Measurements from ENCODE around the gene EEF1AKMT2. TPM values are rescaled to one million over a fixed set of nuclear protein-coding genes. Genes with fewer than 3 reads are reported as not detected.

Gene EEF1AKMT2
- total RNA-seq, 1 donor from 2014 or later = 19.1 TPM

DNA sequence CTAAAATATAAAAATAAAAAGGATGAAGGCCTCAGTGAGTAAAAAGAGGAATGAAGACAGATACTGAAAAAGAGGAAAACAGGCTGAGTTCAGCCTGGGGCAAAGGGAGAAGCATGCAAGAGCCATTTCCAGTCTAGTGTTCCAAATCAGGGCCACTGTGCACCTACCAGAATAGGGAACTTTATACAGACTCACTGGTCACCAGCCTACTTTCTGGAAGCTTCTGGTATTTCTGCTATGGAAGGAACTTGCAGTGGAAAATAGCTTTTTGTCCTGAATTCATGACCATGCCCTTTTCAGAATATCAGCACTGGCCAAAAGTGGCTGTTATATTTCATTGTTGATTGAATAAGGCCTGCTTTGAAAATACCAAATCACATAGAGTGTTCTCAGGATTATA, 38.8 kb upstream of the EEF1AKMT2 start:
- Mint-ChIP-seq H3K27me3 (ENCODE audit: low read depth, unreplicated experiment) (no peaks in the 10 kb centered on the region), H3K4me3 (ENCODE audit: unreplicated experiment) (no peak overlapping the region), H3K9me3 (ENCODE audit: unreplicated experiment) (no peaks in the 10 kb centered on the region), H3K4me1 (ENCODE audit: low read depth, unreplicated experiment) (peaks cover 5% of the 10 kb centered on the region), H3K36me3 (ENCODE audit: low read depth, unreplicated experiment) (peaks cover 21% of the 10 kb centered on the region), H3K27ac (ENCODE audit: unreplicated experiment) (no peak overlapping the region)
- H4K20me1 ChIP-seq (ENCODE audit: insufficient read depth, low read length) = no peaks in the 10 kb centered on the region
- H3K27me3 ChIP-seq (ENCODE audit: insufficient read depth, low read length) = no peaks in the 10 kb centered on the region
- H3K9me3 ChIP-seq (ENCODE audit: insufficient read depth, low read depth, low read length) = no peaks in the 10 kb centered on the region
- TF ChIP-seq EZH2 (IDR thresholded peaks at IDR 0.05; ENCODE audit: insufficient read depth, low read length) = no peak
- TF ChIP-seq, protein P1, sequence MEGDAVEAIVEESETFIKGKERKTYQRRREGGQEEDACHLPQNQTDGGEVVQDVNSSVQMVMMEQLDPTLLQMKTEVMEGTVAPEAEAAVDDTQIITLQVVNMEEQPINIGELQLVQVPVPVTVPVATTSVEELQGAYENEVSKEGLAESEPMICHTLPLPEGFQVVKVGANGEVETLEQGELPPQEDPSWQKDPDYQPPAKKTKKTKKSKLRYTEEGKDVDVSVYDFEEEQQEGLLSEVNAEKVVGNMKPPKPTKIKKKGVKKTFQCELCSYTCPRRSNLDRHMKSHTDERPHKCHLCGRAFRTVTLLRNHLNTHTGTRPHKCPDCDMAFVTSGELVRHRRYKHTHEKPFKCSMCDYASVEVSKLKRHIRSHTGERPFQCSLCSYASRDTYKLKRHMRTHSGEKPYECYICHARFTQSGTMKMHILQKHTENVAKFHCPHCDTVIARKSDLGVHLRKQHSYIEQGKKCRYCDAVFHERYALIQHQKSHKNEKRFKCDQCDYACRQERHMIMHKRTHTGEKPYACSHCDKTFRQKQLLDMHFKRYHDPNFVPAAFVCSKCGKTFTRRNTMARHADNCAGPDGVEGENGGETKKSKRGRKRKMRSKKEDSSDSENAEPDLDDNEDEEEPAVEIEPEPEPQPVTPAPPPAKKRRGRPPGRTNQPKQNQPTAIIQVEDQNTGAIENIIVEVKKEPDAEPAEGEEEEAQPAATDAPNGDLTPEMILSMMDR (IDR thresholded peaks at IDR 0.05; ENCODE audit: insufficient read depth, low read depth, low read length) = no peak
- H3K9ac ChIP-seq (ENCODE audit: low read length) = no peak overlapping the region
- no peak overlapping the region for H3K27ac ChIP-seq (ENCODE audit: low read depth, low read length)
- DNase-seq (ENCODE audit: low read depth) (no peak), FAIRE-seq (no peak)
- H3K4me1 ChIP-seq (ENCODE audit: insufficient read depth, low read length) = no peaks in the 10 kb centered on the region
- no peak overlapping the region for H3K4me2 ChIP-seq (ENCODE audit: low read length)
- peaks cover 43% of the 10 kb centered on the region for H3K36me3 ChIP-seq (ENCODE audit: insufficient read depth, low read length)
- H3K79me2 ChIP-seq (ENCODE audit: insufficient read depth, low read length) = no peaks in the 10 kb centered on the region
- no peak overlapping the region for H3K4me3 ChIP-seq (ENCODE audit: insufficient read depth, low read depth, low read length)
- no peak overlapping the region for H2AFZ ChIP-seq (ENCODE audit: low read depth, low read length)

DNA sequence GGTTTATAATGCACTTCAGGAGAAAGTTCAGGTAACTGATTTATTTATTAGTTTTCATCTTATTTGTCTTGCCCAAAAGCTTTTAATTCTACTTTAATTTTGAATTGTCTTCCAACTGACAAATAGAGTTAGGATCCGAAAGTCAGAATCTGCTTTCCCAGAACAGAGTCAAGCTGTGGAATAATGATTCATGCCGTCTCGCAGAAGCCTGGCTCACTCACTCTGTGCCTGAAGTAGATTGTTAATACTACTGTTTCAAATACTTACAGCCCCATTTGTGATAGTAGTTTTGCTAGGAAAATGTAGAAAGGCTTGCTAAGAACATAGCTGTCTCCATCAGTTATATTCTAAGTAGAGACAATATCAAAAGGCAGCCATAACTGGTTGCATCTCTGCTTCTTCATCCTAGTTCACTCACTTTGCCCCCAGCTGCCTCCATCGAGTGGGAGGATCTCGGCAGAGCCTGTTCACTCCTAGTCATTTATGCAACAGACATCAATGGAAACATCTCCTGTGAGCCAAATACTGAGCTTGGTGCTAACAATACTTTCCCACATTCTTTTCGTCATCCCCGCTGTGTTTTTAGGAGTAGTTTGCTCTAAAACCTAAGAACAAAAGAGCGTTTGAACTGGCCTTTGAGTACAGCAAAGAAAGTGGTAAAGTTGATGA, 37.9 kb upstream of the EEF1AKMT2 start:
- FAIRE-seq (no peak), DNase-seq (ENCODE audit: low read depth) (no peak)
- peaks cover 8% of the 10 kb centered on the region for H3K4me1 Mint-ChIP-seq (ENCODE audit: low read depth, unreplicated experiment)
- Histone ChIP-seq H2AFZ (ENCODE audit: low read depth, low read length) (no peak overlapping the region), H3K79me2 (ENCODE audit: insufficient read depth, low read length) (no peaks in the 10 kb centered on the region), H3K27ac (ENCODE audit: low read depth, low read length) (no peak overlapping the region), H3K9me3 (ENCODE audit: insufficient read depth, low read depth, low read length) (no peaks in the 10 kb centered on the region), H4K20me1 (ENCODE audit: insufficient read depth, low read length) (no peaks in the 10 kb centered on the region), H3K27me3 (ENCODE audit: insufficient read depth, low read length) (no peaks in the 10 kb centered on the region), H3K9ac (ENCODE audit: low read length) (no peak overlapping the region), H3K4me2 (ENCODE audit: low read length) (no peak overlapping the region), H3K4me1 (ENCODE audit: insufficient read depth, low read length) (no peaks in the 10 kb centered on the region), H3K4me3 (ENCODE audit: insufficient read depth, low read depth, low read length) (no peak overlapping the region), H3K36me3 (ENCODE audit: insufficient read depth, low read length) (peaks cover 35% of the 10 kb centered on the region)
- no peak overlapping the region for H3K4me3 Mint-ChIP-seq (ENCODE audit: unreplicated experiment)
- H3K27ac Mint-ChIP-seq (ENCODE audit: unreplicated experiment) = no peak overlapping the region
- H3K27me3 Mint-ChIP-seq (ENCODE audit: low read depth, unreplicated experiment) = no peaks in the 10 kb centered on the region
- H3K36me3 Mint-ChIP-seq (ENCODE audit: low read depth, unreplicated experiment) = peaks cover 18% of the 10 kb centered on the region
- TF ChIP-seq, protein P1 (IDR thresholded peaks at IDR 0.05; ENCODE audit: insufficient read depth, low read depth, low read length) = no peak
- no peak for TF ChIP-seq EZH2 (IDR thresholded peaks at IDR 0.05; ENCODE audit: insufficient read depth, low read length)
- H3K9me3 Mint-ChIP-seq (ENCODE audit: unreplicated experiment) = no peaks in the 10 kb centered on the region

DNA sequence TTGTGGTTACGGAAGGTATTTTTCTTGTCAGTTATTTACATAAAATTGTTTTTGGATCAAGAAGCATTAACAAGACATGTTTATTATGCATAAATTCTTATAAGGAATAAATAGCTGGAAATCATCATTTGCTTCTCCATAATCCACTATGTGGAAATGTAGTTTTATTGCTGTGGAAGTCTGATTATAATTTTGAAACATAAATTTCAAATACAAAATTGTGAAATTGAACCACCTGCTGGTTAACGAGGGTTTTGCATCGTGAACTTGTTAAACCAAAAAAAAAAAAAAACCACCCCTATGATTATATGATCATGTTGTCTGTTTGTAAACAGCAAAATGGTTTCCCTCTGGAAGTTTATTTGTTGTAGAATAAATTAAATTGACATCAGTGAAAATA, 35.8 kb upstream of the EEF1AKMT2 start:
- peaks cover 9% of the 10 kb centered on the region for H3K4me1 Mint-ChIP-seq (ENCODE audit: low read depth, unreplicated experiment)
- no peaks in the 10 kb centered on the region for H3K4me1 ChIP-seq (ENCODE audit: insufficient read depth, low read length)
- DNase-seq (ENCODE audit: low read depth) = no peak
- H3K79me2 ChIP-seq (ENCODE audit: insufficient read depth, low read length) = no peaks in the 10 kb centered on the region
- H3K4me2 ChIP-seq (ENCODE audit: low read length) = no peak overlapping the region
- TF ChIP-seq, protein P1 (IDR thresholded peaks at IDR 0.05; ENCODE audit: insufficient read depth, low read depth, low read length) = peak; percentile 46
- TF ChIP-seq EZH2 (IDR thresholded peaks at IDR 0.05; ENCODE audit: insufficient read depth, low read length) = no peak
- no peaks in the 10 kb centered on the region for H3K9me3 Mint-ChIP-seq (ENCODE audit: unreplicated experiment)
- no peak overlapping the region for H3K27ac ChIP-seq (ENCODE audit: low read depth, low read length)
- no peaks in the 10 kb centered on the region for H4K20me1 ChIP-seq (ENCODE audit: insufficient read depth, low read length)
- no peak overlapping the region for H3K4me3 ChIP-seq (ENCODE audit: insufficient read depth, low read depth, low read length)
- H3K27me3 Mint-ChIP-seq (ENCODE audit: low read depth, unreplicated experiment) = no peaks in the 10 kb centered on the region
- no peak overlapping the region for H3K4me3 Mint-ChIP-seq (ENCODE audit: unreplicated experiment)
- no peak overlapping the region for H3K9ac ChIP-seq (ENCODE audit: low read length)
- H3K27ac Mint-ChIP-seq (ENCODE audit: unreplicated experiment) = no peak overlapping the region
- H3K36me3 ChIP-seq (ENCODE audit: insufficient read depth, low read length) = peaks cover 35% of the 10 kb centered on the region
- H3K9me3 ChIP-seq (ENCODE audit: insufficient read depth, low read depth, low read length) = no peaks in the 10 kb centered on the region
- FAIRE-seq = no peak
- H2AFZ ChIP-seq (ENCODE audit: low read depth, low read length) = no peak overlapping the region
- H3K27me3 ChIP-seq (ENCODE audit: insufficient read depth, low read length) = no peaks in the 10 kb centered on the region
- peaks cover 16% of the 10 kb centered on the region for H3K36me3 Mint-ChIP-seq (ENCODE audit: low read depth, unreplicated experiment)
